Smooth muscle cell of the brain vasculature (primary cell): ENCODE data around the gene STRN.
"Not testable (repeated sequence)": the region's sequence is repeated elsewhere in the genome, so short reads cannot be mapped to it uniquely, and the experiment has no call there.

Source experiments
- DNase-seq: peaks from one replicate; pipeline ENCODE4 v3.0.0-alpha.2; 2012; ENCODE audit warnings: low read depth, low spot score

STRN gene

GRCh38 chr2:36963106-36963505 is 3.2 kb downstream of the STRN start:
- DNase-seq, result no peak

GRCh38 chr2:36960773-36961172 is 5.6 kb downstream of the STRN start:
- no peak for DNase-seq

DNA sequence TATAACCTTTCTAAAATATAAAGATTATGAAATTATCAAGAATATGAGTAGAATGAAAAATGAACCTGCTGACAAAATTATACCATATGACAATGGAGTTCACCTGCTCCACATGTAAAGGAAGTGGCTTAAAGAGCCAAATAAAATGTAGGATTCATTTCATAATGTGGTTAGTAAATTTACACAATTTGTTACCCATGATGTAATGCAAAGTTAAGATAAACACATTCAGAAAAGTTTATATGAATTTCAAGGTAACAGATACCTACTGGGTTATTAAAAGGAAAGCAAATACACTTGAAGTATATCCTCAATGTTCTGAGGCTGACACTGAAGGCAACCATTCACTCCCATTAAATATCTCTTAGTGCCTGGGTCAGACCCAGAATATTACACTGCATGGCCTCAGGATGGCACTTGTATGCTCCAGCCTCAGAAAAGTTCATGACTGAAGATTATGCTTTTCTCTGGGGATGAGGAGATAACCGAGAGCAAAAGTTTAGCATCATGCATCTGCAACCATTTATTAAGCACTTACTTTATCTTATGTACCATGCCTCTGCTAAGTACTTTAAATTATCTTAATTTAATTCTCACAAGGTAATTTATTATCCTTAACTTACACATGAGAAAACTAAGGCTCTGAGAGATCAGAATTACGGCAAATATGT is 6.2 kb downstream of the STRN start:
- DNase-seq, result no peak

GRCh38 chr2:36954977-36955607 is 11.2 kb downstream of the STRN start:
- DNase-seq, result no peak

DNA sequence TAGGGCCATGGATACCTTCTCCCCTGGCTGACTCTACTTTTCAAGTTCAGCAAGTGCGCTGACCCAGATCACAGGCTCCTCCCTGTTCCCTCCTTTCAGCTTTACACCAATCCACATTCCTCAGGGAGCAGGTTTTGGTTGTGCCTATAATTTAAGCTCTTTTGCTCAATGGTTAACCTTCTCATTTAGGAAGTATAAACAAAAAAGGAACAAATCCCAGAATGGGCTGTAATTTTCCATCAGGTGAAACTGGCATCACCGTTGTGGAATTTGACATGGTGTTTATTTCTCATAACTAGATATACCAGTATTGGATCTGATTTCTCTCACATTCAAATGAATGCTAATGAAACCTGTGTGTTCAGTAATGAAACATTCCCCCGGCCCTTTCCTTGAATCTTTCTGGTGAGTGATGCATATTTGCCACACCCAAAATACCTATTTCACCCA is 13.6 kb downstream of the STRN start:
- DNase-seq, result no peak

- no peak for DNase-seq
These were observed 14.8 kb downstream of the STRN start for GRCh38 chr2:36951574-36951973.

DNA sequence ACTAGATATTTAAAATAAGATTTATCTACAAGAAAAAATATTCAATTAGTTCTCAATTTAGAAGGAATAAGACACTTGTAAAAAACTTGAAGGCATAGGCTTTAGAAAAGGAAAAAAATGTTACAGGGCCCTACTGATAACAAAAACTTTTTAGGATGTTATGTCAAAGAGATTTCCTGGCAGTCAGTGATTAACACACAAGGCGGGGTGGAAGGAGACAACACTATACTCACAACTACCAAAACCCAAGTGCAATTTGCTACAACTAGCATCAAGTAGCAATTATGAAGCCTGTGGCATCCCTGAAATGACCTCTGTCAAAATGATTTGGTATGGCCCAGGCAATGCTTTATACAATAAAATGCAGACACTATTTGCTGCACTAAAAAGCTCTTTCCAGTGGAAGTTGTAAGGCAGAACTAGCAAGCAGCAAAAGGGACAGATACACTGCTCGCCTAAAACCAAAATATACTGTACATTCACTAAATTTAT is 15.3 kb downstream of the STRN start:
- no peak for DNase-seq

- DNase-seq, result no peak
These were observed 16.5 kb downstream of the STRN start for GRCh38 chr2:36949845-36950244.

GRCh38 chr2:36945240-36945639 is 21.1 kb downstream of the STRN start:
- DNase-seq, result not testable (repeated sequence)

GRCh38 chr2:36941867-36942266 is 24.5 kb downstream of the STRN start:
- no peak for DNase-seq

DNA sequence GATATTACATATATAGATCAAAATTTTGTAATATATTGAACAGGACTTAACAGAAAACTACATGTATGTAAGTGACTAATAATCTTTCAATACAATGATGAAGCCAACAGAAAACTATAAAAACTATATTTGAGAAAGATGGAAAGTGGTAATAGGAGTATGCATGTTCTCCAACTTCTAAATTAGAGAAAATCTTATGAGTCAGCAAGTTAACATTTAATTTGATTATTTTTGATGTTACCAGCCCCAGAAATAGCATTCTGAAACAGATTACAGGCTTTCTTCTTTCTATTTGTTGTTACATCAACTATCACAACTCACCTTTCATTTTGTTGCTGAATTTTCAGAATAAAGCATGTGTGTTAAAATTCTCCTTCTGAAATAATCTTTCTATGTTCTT is 29.8 kb downstream of the STRN start:
- DNase-seq, result not testable (repeated sequence)

DNA sequence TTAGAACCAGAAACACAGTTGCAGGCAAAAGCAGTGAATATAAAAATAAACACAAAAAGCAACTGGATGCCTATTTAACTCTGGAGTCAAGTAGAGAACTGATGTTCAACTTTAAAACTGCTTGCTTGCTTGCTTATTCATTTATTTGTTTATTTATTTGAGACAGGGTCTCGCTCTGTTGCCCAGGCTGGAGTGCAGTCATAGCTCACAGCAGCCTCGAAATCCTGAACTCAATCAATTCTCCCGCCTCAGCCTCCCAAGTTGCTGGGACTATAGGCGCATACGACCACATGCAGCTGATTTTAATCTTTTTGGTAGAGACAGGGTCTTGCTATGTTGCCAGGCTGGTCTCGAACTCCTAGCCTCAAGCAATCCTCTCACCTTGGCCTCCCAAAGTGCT is 34.6 kb downstream of the STRN start:
- DNase-seq, result not testable (repeated sequence)

- DNase-seq, result peak; percentile 18
These were observed 35.4 kb downstream of the STRN start for GRCh38 chr2:36930787-36931410.

- not testable (repeated sequence) for DNase-seq
These were observed 39.9 kb downstream of the STRN start for GRCh38 chr2:36926175-36927132.

- not testable (repeated sequence) for DNase-seq
These were observed 43.7 kb downstream of the STRN start for GRCh38 chr2:36922629-36923028.

DNA sequence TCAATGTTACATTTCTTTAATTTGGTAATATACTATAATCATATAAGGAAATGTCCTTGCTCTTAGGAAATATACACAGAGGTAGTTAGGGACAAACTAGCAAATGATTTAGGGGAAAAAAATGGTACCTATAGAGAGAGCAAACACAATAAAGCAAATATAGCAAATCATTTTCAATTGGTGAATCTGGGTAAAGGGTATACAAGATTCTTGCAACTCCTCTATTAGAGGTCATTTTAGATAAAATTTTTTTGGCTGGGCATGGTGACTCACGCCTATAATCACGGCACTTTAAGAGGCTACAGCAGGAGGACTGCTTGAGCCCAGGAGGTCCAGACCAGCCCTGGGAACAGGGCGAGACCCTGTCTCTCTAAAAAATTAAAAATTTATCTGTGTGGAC is 44.4 kb downstream of the STRN start:
- DNase-seq, result no peak

DNA sequence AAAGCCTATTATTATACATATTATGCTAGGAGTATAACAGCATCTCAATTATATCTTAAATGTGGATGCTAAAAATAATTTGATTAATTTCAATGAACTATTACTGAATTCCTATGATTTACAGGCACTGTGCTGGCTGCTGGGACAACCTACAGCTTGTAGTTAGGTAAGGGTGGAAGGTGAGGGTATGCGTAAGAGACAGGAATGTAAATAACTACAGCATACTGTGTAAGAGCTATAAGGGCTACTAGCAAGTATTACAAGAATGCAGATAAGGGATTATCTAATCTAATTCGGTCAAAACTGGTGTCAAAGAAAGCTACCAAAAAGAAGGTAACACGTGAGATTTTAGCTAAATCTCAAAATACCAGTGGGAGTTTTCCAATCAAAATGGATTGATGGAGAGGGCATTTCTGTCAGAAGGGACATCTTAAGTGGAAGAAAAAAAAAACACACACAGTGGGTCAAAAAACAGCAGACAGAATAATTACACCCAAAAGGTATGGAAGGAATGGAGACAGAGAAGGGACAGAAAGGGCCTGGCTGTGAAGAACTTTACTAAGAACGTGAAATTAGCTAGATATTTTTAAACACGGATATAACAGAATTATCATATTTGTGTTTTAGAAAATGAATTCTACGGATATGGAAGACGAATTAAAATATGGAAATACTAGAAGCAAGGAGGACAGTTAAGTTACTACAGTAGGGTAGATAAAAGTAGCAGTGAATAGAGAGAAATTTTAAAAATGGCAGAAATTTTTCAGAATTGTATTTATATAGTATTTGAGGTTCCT is 47.1 kb downstream of the STRN start:
- DNase-seq, result no peak

DNA sequence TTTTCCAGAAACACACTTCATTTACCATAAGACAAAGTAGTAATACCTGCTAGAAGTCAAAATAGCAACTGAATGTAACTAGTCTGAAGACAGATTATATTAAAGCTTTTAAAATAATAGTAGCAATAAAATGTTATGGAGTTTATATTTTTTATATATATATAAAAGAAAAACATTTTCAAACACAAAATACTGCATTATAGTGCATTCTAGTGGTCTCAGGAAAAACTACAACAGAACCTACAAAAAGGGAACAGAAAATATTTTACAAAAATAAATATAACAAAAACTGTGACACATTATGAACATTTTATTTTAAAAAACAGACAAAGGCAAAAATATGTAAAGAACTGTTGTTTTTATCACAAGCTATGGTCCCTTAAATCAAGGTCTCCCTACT is 48.0 kb downstream of the STRN start:
- no peak for DNase-seq

DNA sequence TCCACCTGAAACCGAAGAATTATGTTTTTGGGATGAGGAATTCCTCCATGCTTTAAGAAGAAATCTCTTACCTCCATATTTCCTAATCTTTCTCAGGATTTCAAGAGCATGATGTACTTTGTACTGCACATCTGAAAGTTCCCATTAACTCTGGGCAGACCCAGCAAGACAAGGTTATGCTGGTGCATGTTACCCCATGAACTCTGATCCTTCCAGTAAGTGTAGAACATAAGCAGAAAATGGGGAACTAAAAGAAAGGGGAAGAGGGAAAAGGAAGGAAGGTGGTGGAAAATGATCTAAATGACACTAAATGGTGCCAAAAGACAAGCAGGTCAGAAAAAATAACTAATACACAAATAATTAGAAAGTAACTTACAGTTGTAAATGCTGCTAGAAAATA is 50.7 kb downstream of the STRN start:
- no peak for DNase-seq

DNA sequence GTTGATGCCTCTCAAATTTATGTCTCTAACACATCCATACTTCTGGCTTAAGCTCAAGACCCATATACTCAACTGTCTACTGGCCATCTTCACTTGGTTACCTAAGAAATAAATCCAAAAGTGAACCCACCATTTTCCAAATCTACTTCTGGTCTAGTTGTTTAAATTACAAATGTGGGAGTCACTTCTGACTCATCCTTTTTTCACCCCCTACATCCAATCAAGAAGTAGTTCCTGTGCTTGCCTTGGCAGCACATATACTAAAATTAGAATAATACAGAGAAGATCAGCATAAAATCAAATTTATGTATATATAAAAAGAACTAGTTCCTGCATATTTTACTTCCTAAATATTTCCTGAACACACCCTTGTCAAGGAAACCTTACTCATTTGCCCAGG is 53.6 kb downstream of the STRN start:
- no peak for DNase-seq

- no peak for DNase-seq
These were observed 55.3 kb downstream of the STRN start for GRCh38 chr2:36911012-36911411.
